GM10266 (cell line): ENCODE data around the gene ZNF780A.

ENCODE experiments used
- DNase-seq: peaks from one replicate; pipeline ENCODE4 v3.0.0; 2012; ENCODE audit errors: extremely low spot score
- TF ChIP-seq, protein P1 (sequence below): IDR thresholded peaks from 2 replicates; pipeline ENCODE4 v1.5.1; 2012; ENCODE audit warnings: mild to moderate bottlenecking, low read depth; ENCODE audit not compliant: control insufficient read depth, insufficient read depth; ENCODE audit errors: missing control alignments

ZNF780A gene

DNA sequence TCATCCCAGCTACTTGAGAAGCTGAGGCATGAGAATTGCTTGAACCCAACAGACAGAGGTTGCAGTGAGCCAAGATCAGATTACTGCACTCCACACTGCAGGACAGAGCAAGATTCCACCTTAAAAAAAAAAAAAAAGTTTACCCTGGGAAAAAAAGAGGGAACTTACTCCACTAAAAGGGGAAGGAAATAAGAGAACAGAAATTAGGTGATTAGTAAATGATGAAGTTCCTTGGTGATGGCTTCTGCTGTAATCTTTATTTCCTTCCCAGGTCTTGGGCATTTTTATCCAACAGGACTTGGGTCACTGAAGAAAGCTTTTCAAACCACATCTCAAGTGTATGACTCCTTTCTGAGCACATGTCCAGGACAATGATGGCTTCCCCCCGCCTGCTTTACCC is 9.3 kb downstream of the ZNF780A start:
- DNase-seq: no peak
- TF ChIP-seq, protein P1, sequence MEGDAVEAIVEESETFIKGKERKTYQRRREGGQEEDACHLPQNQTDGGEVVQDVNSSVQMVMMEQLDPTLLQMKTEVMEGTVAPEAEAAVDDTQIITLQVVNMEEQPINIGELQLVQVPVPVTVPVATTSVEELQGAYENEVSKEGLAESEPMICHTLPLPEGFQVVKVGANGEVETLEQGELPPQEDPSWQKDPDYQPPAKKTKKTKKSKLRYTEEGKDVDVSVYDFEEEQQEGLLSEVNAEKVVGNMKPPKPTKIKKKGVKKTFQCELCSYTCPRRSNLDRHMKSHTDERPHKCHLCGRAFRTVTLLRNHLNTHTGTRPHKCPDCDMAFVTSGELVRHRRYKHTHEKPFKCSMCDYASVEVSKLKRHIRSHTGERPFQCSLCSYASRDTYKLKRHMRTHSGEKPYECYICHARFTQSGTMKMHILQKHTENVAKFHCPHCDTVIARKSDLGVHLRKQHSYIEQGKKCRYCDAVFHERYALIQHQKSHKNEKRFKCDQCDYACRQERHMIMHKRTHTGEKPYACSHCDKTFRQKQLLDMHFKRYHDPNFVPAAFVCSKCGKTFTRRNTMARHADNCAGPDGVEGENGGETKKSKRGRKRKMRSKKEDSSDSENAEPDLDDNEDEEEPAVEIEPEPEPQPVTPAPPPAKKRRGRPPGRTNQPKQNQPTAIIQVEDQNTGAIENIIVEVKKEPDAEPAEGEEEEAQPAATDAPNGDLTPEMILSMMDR: no peak

DNA sequence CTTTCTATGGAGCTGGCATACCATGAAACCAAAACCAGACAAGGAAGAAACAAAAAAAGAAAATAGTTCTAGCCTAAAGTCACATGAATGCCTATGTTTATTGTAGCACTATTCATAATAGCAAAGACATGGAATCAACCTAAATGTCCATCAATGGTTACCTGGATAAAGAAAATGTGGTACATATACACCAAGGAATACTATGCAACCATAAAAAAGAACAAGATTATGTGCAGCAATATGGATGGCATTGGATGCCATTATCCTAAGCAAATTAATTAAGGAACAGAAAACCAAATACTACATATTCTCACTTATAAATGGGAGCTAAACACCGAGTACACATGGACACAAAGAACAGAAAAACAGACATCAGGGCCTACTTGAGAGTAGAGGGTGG is 10.5 kb downstream of the ZNF780A start:
- DNase-seq: no peak
- TF ChIP-seq, protein P1: no peak

DNA sequence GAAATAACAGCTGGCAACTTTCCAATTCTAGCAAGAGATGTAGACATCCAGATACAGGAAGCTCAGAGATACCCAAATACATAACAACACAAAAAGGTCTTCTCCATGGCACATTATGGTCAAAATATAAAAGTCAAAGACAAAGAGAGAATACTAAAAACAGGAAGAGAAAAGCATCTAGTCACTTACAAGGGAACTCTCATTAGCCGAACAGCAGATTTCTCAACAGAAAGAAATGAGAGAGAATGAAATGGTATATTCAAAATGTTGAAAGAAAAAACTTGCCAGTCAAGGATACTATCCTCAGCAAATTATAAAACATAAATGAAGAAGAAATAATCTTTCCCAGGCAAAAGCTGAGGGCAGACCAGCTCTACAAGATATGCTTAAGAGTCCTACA is 12.4 kb downstream of the ZNF780A start:
- TF ChIP-seq, protein P1: no peak

DNA sequence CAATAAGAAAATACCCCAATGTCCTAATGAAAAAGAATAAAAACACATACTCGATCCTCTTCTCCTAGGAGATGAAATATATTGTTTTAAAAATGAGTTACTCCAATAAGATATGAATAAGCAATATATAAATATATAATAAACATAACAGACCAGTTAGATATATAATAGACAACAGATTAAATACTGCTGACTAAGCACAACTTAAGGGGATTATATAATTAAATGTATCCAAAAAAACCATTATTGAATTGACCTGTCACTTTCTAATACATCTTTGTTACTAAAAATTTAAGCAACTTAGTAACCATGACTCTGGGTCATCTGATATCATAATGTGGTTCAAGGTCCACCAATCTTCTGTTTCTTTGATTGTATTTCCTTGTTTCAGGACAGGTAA is 20.7 kb downstream of the ZNF780A start:
- TF ChIP-seq, protein P1: no peak
- no peak for DNase-seq

More for the DNA sequence above, 12.4 kb downstream of the ZNF780A start:
- DNase-seq: no peak

DNA sequence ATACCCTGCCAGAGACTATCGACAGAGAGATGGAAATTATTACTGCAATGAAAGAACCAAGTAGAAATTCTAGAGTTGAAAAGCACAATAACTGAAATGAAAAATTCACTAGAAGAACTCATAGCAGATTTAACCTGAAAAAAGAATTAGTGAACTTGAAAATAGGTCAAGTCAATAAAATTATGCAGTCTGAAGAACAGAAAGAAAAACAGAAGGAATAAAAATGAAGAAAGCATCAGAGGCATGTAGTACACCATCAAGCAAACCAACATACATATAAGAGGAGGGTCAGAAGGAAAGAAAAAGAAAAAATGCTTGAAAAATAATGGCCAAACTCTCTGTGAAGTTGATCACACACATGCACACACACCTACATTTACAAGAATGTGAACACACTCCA is 31.1 kb downstream of the ZNF780A start:
- TF ChIP-seq, protein P1: no peak
- DNase-seq: no peak

DNA sequence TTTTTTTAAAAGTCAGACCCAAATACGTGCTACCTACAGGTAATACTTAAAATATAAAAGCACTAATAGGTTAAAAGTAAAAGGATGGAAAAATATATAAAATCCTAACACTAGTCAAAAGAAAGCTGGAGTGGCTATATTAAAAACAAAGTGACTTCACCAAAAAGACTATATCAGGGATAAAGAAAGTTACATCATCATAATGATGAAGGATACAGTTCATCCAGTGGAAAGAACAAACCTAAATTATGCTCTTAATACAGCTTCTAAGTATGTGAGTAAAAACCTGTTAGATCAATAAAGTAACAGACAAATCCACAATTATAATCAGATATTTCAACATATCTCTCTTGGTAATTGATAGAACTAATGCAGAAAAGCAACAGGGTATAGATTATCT is 33.6 kb downstream of the ZNF780A start:
- no peak for DNase-seq
- TF ChIP-seq, protein P1: no peak

DNA sequence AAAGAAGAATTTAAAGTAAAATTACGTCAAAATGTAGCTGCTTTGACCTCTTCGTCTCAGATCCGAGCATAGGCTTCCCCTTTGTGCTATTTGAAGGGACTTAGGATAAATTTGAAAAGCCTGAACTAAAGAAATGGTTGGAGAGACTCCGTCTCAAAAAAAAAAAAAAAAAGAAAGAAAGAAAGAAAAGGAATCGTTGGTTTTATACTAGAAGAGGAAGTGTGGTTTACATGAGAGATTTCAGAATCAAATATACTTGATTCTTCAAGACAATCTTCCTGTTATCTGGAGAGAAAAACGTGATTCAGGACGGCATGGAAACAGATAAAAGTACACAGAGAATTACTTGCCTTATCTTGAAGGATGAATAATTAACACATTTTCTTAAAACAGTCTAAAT is 34.2 kb downstream of the ZNF780A start:
- DNase-seq: no peak
- TF ChIP-seq, protein P1: no peak
